Measurements from ENCODE around the gene ZNF124. TPM values are rescaled to one million over a fixed set of nuclear protein-coding genes. Genes with fewer than 3 reads are reported as not detected.

Gene ZNF124
- total RNA-seq, 1 donor from 2014 or later: 273 TPM

DNA sequence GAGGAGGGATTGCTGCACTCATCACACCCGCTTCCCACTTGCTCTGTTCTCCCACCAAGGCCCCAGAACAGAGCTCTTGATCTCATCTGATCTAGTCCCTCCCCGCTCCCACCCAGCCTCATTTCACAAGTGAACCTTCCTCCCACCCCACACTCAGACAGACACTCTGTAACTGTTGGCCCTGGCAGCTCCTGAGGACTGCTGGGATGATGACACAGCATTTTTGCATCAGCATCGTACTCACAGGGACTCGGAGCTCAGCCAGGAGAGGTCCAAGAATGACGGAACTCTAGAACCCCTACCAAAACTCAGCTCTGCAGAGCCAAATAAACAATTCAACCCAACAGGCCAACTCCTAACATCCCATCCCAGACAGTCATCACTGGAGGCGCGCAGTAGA is 11.2 kb upstream of the ZNF124 start:
- no peaks in the 10 kb centered on the region for H3K27me3 Mint-ChIP-seq
- no peak overlapping the region for H3K27ac Mint-ChIP-seq
- H3K9me3 Mint-ChIP-seq (ENCODE audit: low read depth): peaks cover 6% of the 10 kb centered on the region
- no peak overlapping the region for H3K4me3 Mint-ChIP-seq (ENCODE audit: low read depth)
- DNase-seq (ENCODE audit: low spot score, unreplicated experiment): no peak
- no peaks in the 10 kb centered on the region for H3K4me1 Mint-ChIP-seq (ENCODE audit: low read depth)
- TF ChIP-seq, protein P1, sequence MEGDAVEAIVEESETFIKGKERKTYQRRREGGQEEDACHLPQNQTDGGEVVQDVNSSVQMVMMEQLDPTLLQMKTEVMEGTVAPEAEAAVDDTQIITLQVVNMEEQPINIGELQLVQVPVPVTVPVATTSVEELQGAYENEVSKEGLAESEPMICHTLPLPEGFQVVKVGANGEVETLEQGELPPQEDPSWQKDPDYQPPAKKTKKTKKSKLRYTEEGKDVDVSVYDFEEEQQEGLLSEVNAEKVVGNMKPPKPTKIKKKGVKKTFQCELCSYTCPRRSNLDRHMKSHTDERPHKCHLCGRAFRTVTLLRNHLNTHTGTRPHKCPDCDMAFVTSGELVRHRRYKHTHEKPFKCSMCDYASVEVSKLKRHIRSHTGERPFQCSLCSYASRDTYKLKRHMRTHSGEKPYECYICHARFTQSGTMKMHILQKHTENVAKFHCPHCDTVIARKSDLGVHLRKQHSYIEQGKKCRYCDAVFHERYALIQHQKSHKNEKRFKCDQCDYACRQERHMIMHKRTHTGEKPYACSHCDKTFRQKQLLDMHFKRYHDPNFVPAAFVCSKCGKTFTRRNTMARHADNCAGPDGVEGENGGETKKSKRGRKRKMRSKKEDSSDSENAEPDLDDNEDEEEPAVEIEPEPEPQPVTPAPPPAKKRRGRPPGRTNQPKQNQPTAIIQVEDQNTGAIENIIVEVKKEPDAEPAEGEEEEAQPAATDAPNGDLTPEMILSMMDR (IDR thresholded peaks at IDR 0.05; ENCODE audit: unreplicated experiment): no peak
- H3K36me3 Mint-ChIP-seq (ENCODE audit: insufficient read depth): peaks cover 10% of the 10 kb centered on the region

DNA sequence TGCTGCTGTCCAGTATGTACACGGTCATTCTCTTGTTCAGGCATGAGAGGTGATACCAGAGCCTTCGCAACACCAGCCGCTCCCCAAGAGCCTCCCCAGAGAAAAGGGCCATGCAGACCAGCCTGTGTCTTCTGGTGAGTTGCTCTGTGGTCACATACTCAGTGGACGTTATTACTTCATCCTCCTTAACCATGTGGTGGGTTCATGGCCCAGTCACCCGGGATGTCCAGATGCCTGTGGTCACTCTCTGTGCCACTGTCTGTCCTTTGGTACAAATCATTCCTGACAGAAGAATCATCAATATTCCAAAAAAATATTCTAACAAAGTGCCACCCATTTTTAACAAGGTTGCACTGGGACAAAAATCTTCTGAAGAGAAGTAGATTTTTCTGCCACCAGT is 8.8 kb upstream of the ZNF124 start:
- H3K27me3 Mint-ChIP-seq: no peaks in the 10 kb centered on the region
- H3K9me3 Mint-ChIP-seq (ENCODE audit: low read depth): peaks cover 3% of the 10 kb centered on the region
- no peak overlapping the region for H3K27ac Mint-ChIP-seq
- peaks cover 1% of the 10 kb centered on the region for H3K36me3 Mint-ChIP-seq (ENCODE audit: insufficient read depth)
- DNase-seq (ENCODE audit: low spot score, unreplicated experiment): no peak
- H3K4me3 Mint-ChIP-seq (ENCODE audit: low read depth): no peak overlapping the region
- H3K4me1 Mint-ChIP-seq (ENCODE audit: low read depth): no peaks in the 10 kb centered on the region
- TF ChIP-seq, protein P1 (IDR thresholded peaks at IDR 0.05; ENCODE audit: unreplicated experiment): no peak

DNA sequence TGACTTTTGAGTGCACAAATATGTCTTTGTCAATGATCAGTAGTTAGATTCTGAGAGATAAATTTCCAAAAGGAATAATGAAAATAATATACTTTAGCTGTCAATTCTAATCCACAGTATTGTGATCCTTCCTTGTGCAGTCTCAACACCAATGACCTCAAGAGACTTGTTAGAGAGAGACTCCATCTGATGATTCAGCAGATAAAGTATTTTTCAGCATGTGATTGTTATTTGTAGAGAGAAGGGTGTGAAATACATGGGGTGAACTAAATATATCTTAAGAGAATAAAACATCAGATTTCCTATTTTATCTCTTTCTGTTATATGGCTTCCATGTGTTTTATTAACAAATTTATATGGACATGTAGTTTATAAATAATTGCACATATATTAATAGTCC is 5.9 kb upstream of the ZNF124 start:
- TF ChIP-seq, protein P1 (IDR thresholded peaks at IDR 0.05; ENCODE audit: unreplicated experiment): no peak
- Mint-ChIP-seq H3K4me1 (ENCODE audit: low read depth) (no peaks in the 10 kb centered on the region), H3K4me3 (ENCODE audit: low read depth) (no peak overlapping the region), H3K36me3 (ENCODE audit: insufficient read depth) (no peaks in the 10 kb centered on the region), H3K27ac (no peak overlapping the region), H3K9me3 (ENCODE audit: low read depth) (no peaks in the 10 kb centered on the region), H3K27me3 (no peaks in the 10 kb centered on the region)
- no peak for DNase-seq (ENCODE audit: low spot score, unreplicated experiment)

DNA sequence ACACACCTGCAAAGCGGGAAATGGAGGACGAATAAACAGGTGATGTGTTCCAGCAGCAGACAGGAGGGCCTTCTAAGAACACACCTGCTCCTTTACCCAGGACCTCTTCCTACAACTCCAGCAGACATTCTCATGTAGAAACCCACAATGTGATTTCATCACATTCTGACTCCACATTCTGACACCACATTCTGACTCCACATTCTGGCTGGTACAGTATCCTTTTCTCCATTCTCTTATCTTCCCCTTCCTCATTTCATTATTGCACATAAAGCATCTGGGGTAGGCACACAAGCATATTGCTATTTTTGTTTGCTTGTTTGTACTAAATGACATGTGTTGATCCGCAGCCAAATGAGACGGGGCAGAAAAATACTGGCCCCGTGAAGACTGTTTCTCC is 3.6 kb upstream of the ZNF124 start:
- Mint-ChIP-seq H3K27me3 (no peaks in the 10 kb centered on the region), H3K9me3 (ENCODE audit: low read depth) (no peaks in the 10 kb centered on the region), H3K27ac (no peak overlapping the region), H3K36me3 (ENCODE audit: insufficient read depth) (no peaks in the 10 kb centered on the region), H3K4me1 (ENCODE audit: low read depth) (no peaks in the 10 kb centered on the region), H3K4me3 (ENCODE audit: low read depth) (no peak overlapping the region)
- DNase-seq (ENCODE audit: low spot score, unreplicated experiment): no peak
- TF ChIP-seq, protein P1 (IDR thresholded peaks at IDR 0.05; ENCODE audit: unreplicated experiment): no peak

DNA sequence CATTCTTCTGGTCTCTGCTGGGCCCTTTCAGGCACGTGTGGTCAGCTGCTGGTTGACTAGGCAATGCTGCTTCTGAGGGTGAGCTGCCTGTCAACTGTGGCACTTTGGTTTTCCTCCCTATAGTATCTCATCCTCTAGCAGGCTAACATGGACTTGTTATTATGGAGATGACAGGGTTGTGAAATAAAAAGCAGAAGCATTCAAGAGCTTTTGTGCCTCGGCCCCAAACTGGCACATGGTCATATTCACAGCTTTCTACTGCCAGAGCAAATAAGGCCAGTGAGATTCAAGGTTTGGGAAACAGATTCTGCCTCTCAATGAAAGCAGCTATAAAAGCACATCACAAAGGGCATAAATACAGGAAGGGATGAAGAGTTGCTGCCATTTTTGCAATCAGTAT is 1.6 kb upstream of the ZNF124 start:
- TF ChIP-seq, protein P1 (IDR thresholded peaks at IDR 0.05; ENCODE audit: unreplicated experiment): no peak
- DNase-seq (ENCODE audit: low spot score, unreplicated experiment): no peak
- Mint-ChIP-seq H3K27ac (no peak overlapping the region), H3K4me3 (ENCODE audit: low read depth) (no peak overlapping the region), H3K27me3 (no peaks in the 10 kb centered on the region), H3K36me3 (ENCODE audit: insufficient read depth) (peaks cover 11% of the 10 kb centered on the region), H3K4me1 (ENCODE audit: low read depth) (peaks cover 6% of the 10 kb centered on the region), H3K9me3 (ENCODE audit: low read depth) (no peaks in the 10 kb centered on the region)
